ENCODE measurements around the gene SERPINB10.
"Not testable (repeated sequence)": the region's sequence is repeated elsewhere in the genome, so short reads cannot be mapped to it uniquely, and the experiment has no call there.

SERPINB10 gene

GRCh38 chr18:63940008-63940407, 32.2 kb downstream of the SERPINB10 start:
- no peaks in the 10 kb centered on the region for H3F3A ChIP-seq (ENCODE audit: low read depth)
- H3K36me3 ChIP-seq (ENCODE audit: insufficient read depth, low read length): no peaks in the 10 kb centered on the region
- no peaks in the 10 kb centered on the region for H3K9me3 ChIP-seq (ENCODE audit: insufficient read depth, low read depth, low read length)
- H3K4me3 ChIP-seq (ENCODE audit: low read length, poor library complexity, severe bottlenecking): no peak overlapping the region
- H3K4me2 ChIP-seq (ENCODE audit: low read depth, low read length, poor library complexity, severe bottlenecking): no peak overlapping the region
- no peak overlapping the region for H2AFZ ChIP-seq (ENCODE audit: low read length)
- TF ChIP-seq EZH2phosphoT487 (IDR thresholded peaks at IDR 0.05; ENCODE audit: borderline replicate concordance) (no peak), CTCF (conservative IDR thresholded peaks at IDR 0.05; ENCODE audit: low read length) (no peak)
- H4K20me1 ChIP-seq (ENCODE audit: insufficient read depth, low read length, poor library complexity, severe bottlenecking): no peaks in the 10 kb centered on the region
- no peaks in the 10 kb centered on the region for H3K79me2 ChIP-seq (ENCODE audit: insufficient read depth, low read length)
- H3K4me1 ChIP-seq (ENCODE audit: insufficient read depth, low read length, poor library complexity, severe bottlenecking): no peaks in the 10 kb centered on the region
- H3K9ac ChIP-seq (ENCODE audit: low read depth, low read length, poor library complexity, severe bottlenecking): no peak overlapping the region
- no peaks in the 10 kb centered on the region for H3K27me3 ChIP-seq (ENCODE audit: insufficient read depth, low read length, poor library complexity, severe bottlenecking)
- no peaks in the 10 kb centered on the region for H3K9me2 ChIP-seq (replicated peaks; ENCODE audit: low read depth, low read length)

GRCh38 chr18:63940543-63941050, 32.8 kb downstream of the SERPINB10 start:
- H4K20me1 ChIP-seq (ENCODE audit: insufficient read depth, low read length, poor library complexity, severe bottlenecking); H3F3A ChIP-seq (ENCODE audit: low read depth); H3K4me2 ChIP-seq (ENCODE audit: low read depth, low read length, poor library complexity, severe bottlenecking); H3K9me2 ChIP-seq (replicated peaks; ENCODE audit: low read depth, low read length); H3K4me3 ChIP-seq (ENCODE audit: low read length, poor library complexity, severe bottlenecking); H3K9me3 ChIP-seq (ENCODE audit: insufficient read depth, low read depth, low read length); H3K27me3 ChIP-seq (ENCODE audit: insufficient read depth, low read length, poor library complexity, severe bottlenecking); H3K79me2 ChIP-seq (ENCODE audit: insufficient read depth, low read length); H3K4me1 ChIP-seq (ENCODE audit: insufficient read depth, low read length, poor library complexity, severe bottlenecking); H3K9ac ChIP-seq (ENCODE audit: low read depth, low read length, poor library complexity, severe bottlenecking); H3K36me3 ChIP-seq (ENCODE audit: insufficient read depth, low read length); H2AFZ ChIP-seq (ENCODE audit: low read length): not testable (repeated sequence)

- H2AFZ ChIP-seq (ENCODE audit: low read length): no peak overlapping the region
- no peaks in the 10 kb centered on the region for H3F3A ChIP-seq (ENCODE audit: low read depth)
- H3K4me1 ChIP-seq (ENCODE audit: insufficient read depth, low read length, poor library complexity, severe bottlenecking): no peaks in the 10 kb centered on the region
- H3K4me2 ChIP-seq (ENCODE audit: low read depth, low read length, poor library complexity, severe bottlenecking): no peak overlapping the region
- H4K20me1 ChIP-seq (ENCODE audit: insufficient read depth, low read length, poor library complexity, severe bottlenecking): no peaks in the 10 kb centered on the region
- no peaks in the 10 kb centered on the region for H3K9me2 ChIP-seq (replicated peaks; ENCODE audit: low read depth, low read length)
- H3K4me3 ChIP-seq (ENCODE audit: low read length, poor library complexity, severe bottlenecking): no peak overlapping the region
- no peak overlapping the region for H3K9ac ChIP-seq (ENCODE audit: low read depth, low read length, poor library complexity, severe bottlenecking)
- no peaks in the 10 kb centered on the region for H3K9me3 ChIP-seq (ENCODE audit: insufficient read depth, low read depth, low read length)
- TF ChIP-seq CTCF (conservative IDR thresholded peaks at IDR 0.05; ENCODE audit: low read length) (no peak), EZH2phosphoT487 (IDR thresholded peaks at IDR 0.05; ENCODE audit: borderline replicate concordance) (no peak)
- H3K27me3 ChIP-seq (ENCODE audit: insufficient read depth, low read length, poor library complexity, severe bottlenecking): no peaks in the 10 kb centered on the region
- no peaks in the 10 kb centered on the region for H3K79me2 ChIP-seq (ENCODE audit: insufficient read depth, low read length)
- H3K36me3 ChIP-seq (ENCODE audit: insufficient read depth, low read length): no peaks in the 10 kb centered on the region
Measured at GRCh38 chr18:63947051-63947790, 39.5 kb downstream of the SERPINB10 start.
